Colonic mucosa (tissue), 4 donors: Measurements from ENCODE around the gene LIN28A. TPM values are rescaled to one million over a fixed set of nuclear protein-coding genes. Genes with fewer than 3 reads are reported as not detected.
A peak's percentile ranks its signal among the peaks of the same experiment; 100 is the strongest.
"Not testable (repeated sequence)": the region's sequence is repeated elsewhere in the genome, so short reads cannot be mapped to it uniquely, and the experiment has no call there.

Experiments used
- DNase-seq: peaks from one replicate; pipeline ENCODE4 v3.0.0-alpha.2; 2020
- H3K27ac ChIP-seq: fragments of 200-600 bp; one replicate; pipeline ENCODE4 v1.8.0; 2021
- H3K27me3 ChIP-seq: fragments of 200-600 bp; one replicate; pipeline ENCODE4 v1.8.0; 2021
- H3K36me3 ChIP-seq: fragments of 200-600 bp; one replicate; pipeline ENCODE4 v1.8.0; 2021
- H3K4me1 ChIP-seq: fragments of 200-600 bp; one replicate; pipeline ENCODE4 v1.8.0; 2021; ENCODE audit warnings: mild to moderate bottlenecking
- H3K4me3 ChIP-seq: fragments of 200-600 bp; one replicate; pipeline ENCODE4 v1.8.0; 2021
- H3K9ac ChIP-seq, 2 donors: one replicate each; pipeline ENCODE4 v1.7.0; 2013; ENCODE audit warnings: control low read depth in 2 of 2, low read depth in 2 of 2, low read length in 2 of 2
- H3K9me3 ChIP-seq: fragments of 200-600 bp; one replicate; pipeline ENCODE4 v1.8.0; 2021
- intact Hi-C: fragments of 100-400 bp; cut with DNase I; formaldehyde crosslinking; loops from one replicate; pipeline ENCODE4 v1.14.1; 2022
- total RNA-seq, 2 donors: library from RNA; stranded (reverse); fragmentation: NEBNext Ultra II Directional in 1 of 2; extraction: Animal tissue kit (Norgen Biotek cat#: 25700) in 1 of 2; gene quantifications; one replicate each; pipeline ENCODE4 v1.2.1, GENCODE V29; 2021
- TF ChIP-seq, protein P1 (sequence below): fragments of 200-600 bp; IDR thresholded peaks from one replicate; pipeline ENCODE4 v1.8.0; 2022; ENCODE audit warnings: antibody characterized with exemption, mild to moderate bottlenecking
- donor health status: healthy.
- donor health status: DM: no; HTN: no; CAD: no.
- donor health status: DM: no; HTN: no; CAD: no.

The LIN28A gene
- total RNA-seq, 2 donors from 2014 or later, result 1.4 TPM; not detected in 1

DNA sequence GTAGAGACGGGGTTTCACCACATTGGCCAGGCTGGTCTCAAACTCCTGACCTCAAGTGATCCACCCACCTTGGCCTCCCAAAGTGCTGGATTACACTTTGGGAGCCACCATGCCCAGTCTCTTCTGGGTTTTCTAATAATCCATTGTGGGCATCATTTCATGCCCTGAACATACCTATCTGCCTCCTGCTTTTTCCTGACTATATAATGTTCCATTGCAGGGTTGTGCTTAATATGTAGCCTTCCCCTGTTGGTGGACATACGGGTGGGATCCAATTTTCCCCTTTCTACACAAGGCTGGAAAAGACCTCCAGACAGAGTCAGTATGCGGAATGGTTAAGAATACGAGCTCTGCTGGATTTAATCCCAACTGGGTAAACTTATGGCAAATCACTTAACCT, 34.6 kb upstream of the LIN28A start:
- H3K9ac ChIP-seq, result no peak overlapping the region
- TF ChIP-seq, protein P1, sequence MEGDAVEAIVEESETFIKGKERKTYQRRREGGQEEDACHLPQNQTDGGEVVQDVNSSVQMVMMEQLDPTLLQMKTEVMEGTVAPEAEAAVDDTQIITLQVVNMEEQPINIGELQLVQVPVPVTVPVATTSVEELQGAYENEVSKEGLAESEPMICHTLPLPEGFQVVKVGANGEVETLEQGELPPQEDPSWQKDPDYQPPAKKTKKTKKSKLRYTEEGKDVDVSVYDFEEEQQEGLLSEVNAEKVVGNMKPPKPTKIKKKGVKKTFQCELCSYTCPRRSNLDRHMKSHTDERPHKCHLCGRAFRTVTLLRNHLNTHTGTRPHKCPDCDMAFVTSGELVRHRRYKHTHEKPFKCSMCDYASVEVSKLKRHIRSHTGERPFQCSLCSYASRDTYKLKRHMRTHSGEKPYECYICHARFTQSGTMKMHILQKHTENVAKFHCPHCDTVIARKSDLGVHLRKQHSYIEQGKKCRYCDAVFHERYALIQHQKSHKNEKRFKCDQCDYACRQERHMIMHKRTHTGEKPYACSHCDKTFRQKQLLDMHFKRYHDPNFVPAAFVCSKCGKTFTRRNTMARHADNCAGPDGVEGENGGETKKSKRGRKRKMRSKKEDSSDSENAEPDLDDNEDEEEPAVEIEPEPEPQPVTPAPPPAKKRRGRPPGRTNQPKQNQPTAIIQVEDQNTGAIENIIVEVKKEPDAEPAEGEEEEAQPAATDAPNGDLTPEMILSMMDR, result no peak
- H3K4me1 ChIP-seq, result peaks cover 6% of the 10 kb centered on the region
- H3K9me3 ChIP-seq, result no peaks in the 10 kb centered on the region
- DNase-seq, result no peak
- no peak overlapping the region for H3K27ac ChIP-seq
- intact Hi-C loops, result no loop called here
- H3K36me3 ChIP-seq, result no peaks in the 10 kb centered on the region
- no peaks in the 10 kb centered on the region for H3K27me3 ChIP-seq
- H3K4me3 ChIP-seq, result no peak overlapping the region

DNA sequence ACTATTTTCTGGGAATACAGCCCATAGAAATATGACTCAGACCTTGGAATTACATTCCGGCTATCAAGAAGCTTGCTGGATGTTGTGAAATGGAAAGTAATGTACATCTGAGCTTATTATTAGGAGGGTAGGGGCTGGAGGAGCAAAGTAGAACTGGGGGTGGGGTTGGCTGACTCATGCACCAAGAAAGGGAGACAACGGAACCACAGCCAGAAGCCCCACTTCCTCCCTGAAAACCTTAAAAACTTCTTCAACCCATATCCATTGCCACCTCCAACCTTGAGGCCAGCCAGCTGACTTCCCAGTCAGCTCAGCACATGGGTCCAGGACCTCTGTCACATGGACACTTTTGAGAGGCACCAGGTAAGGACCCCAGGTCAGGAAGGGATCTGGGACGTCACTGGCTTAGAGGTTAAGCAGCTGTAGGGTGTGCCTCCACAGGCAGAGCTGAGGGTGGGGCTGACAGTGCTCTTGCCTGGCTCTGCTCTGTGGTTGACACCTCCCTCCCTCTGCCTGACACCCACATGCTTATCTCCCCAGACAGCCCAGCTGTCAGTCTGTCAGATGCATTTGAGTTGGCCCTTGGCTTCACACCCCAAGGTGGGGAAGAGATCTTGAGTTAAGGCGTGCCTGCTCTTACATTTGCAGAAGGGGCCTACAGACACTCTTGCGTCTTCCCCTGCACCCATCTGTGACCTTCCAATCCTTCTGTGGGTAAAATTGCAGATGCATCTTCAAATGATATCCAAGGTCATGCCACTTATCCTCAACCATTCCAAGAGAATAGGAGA, 32.3 kb upstream of the LIN28A start:
- no peak overlapping the region for H3K9ac ChIP-seq
- H3K4me3 ChIP-seq, result no peak overlapping the region
- intact Hi-C loops, result no loop called here
- H3K9me3 ChIP-seq, result no peaks in the 10 kb centered on the region
- no peaks in the 10 kb centered on the region for H3K27me3 ChIP-seq
- H3K27ac ChIP-seq, result peak overlapping the region; percentile 4
- H3K36me3 ChIP-seq, result no peaks in the 10 kb centered on the region
- TF ChIP-seq, protein P1, result no peak
- peak; percentile 38 for DNase-seq
- H3K4me1 ChIP-seq, result peaks cover 6% of the 10 kb centered on the region

DNA sequence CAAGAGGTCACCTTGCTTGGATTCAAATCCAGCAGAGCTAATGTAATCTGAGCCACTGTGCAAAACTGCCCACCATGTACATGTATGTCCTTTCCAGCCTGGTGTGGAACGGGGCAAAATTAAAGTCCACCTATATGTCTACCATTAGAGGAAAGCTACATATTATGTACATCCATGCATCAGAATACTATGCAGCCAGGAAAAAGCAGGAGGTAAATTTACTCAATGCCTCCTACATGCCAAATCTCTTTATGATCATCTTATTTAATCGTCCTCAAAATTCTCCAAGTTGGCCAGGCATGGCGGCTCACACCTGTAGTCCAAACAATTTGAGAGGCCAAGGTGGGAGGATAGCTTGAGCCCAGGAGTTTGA, 31.8 kb upstream of the LIN28A start:
- TF ChIP-seq, protein P1, result no peak
- DNase-seq, result no peak
- Histone ChIP-seq H3K4me1 (peaks cover 6% of the 10 kb centered on the region), H3K27me3 (no peaks in the 10 kb centered on the region), H3K9ac (no peak overlapping the region), H3K9me3 (no peaks in the 10 kb centered on the region), H3K4me3 (no peak overlapping the region), H3K36me3 (no peaks in the 10 kb centered on the region), H3K27ac (peak overlapping the region; percentile 4)
- intact Hi-C loops, result no loop called here

DNA sequence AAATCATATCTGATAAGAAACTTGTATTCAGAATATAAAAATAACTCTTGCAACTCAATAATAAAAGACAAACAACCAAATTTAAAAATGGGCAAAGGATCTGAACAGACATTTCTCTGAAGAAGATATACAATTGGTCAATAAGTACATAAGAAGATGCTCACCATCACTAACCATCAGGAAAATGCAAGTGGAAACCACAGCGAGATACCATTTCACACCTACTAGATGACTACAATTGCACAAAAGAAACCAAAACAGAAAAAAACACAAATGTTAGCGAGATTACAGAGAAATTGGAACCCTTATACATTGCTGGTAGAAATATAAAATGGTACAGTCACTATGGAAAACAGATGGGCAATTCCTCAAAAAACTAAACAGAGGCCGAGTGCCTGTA, 26.5 kb upstream of the LIN28A start:
- no peak overlapping the region for H3K27ac ChIP-seq
- no peaks in the 10 kb centered on the region for H3K27me3 ChIP-seq
- H3K9me3 ChIP-seq, result no peaks in the 10 kb centered on the region
- H3K4me3 ChIP-seq, result no peak overlapping the region
- no peaks in the 10 kb centered on the region for H3K4me1 ChIP-seq
- no peaks in the 10 kb centered on the region for H3K36me3 ChIP-seq
- intact Hi-C loops, result no loop called here
- TF ChIP-seq, protein P1, result no peak
- no peak for DNase-seq
- H3K9ac ChIP-seq, result no peak overlapping the region

DNA sequence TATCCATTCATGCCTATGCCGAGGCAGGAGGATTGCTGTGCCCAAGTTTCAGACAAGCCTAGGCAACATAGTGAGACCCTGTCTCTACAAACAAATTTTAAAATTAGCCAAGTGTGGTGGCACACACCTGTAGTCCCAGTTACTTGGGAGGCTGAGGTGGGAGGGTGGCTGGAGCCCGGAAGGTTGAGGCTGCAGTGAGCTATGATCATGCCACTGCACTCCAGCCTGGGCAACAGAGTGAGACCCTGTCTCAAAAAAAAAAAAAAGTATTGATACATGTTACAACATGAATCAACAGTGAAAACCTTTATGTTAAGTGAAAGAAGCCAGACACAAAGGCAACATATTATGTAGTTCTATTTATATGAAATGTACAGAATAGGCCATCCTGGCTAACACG, 25.6 kb upstream of the LIN28A start:
- DNase-seq, intact Hi-C loops: not testable (repeated sequence)

DNA sequence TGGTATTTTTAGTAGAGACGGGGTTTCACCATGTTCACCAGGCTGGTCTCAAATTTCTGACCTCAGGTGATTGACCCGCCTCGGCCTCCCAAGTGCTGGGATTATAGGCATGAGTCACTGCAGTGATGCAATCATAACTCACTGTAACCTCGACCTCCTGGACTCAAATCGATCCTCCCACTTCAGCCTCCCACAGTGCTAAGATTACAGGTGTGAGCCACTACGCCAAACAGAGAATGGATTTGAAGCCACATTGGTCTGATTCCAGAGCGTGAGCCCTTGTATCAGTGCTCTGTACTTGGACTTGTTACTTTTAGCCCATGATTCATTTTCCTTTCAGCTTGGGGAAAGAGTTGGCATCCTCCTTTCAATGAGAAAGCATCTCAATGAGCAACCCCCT, 23.2 kb upstream of the LIN28A start:
- no peaks in the 10 kb centered on the region for H3K27me3 ChIP-seq
- no peak overlapping the region for H3K9ac ChIP-seq
- no peaks in the 10 kb centered on the region for H3K9me3 ChIP-seq
- no peak for DNase-seq
- TF ChIP-seq, protein P1, result no peak
- no peaks in the 10 kb centered on the region for H3K4me1 ChIP-seq
- no peak overlapping the region for H3K27ac ChIP-seq
- no peaks in the 10 kb centered on the region for H3K36me3 ChIP-seq
- intact Hi-C loops, result no loop called here
- H3K4me3 ChIP-seq, result no peak overlapping the region

More for the DNA sequence above, 25.6 kb upstream of the LIN28A start:
- not testable (repeated sequence) for H3K4me1 ChIP-seq, H3K27me3 ChIP-seq, H3K9me3 ChIP-seq, H3K27ac ChIP-seq, H3K4me3 ChIP-seq, H3K9ac ChIP-seq, H3K36me3 ChIP-seq
